ENCODE measurements around the gene NUBP2.

NUBP2 gene

GRCh38 chr16:1770328-1771187, 12.2 kb upstream of the NUBP2 start (continued):
- TF ChIP-seq ZBTB26 (tag by site-specific recombination; optimal IDR thresholded peaks at IDR 0.05) = peak; percentile 96
- TF ChIP-seq ZNF558 (tag by site-specific recombination; IDR thresholded peaks at IDR 0.05) = no peak
- peak; percentile 71 for TF ChIP-seq KLF9 (tag by site-specific recombination; IDR thresholded peaks at IDR 0.05; ENCODE audit: low read depth)
- TF ChIP-seq ZNF600 (tag by site-specific recombination; IDR thresholded peaks at IDR 0.05) = peak; percentile 61
- TF ChIP-seq ZNF324 (tag by site-specific recombination; IDR thresholded peaks at IDR 0.05) = no peak; the same call in none of the 2 replicates
- TF ChIP-seq ZNF692 (tag by site-specific recombination; IDR thresholded peaks at IDR 0.05) = no peak
- 0 out of 2 replicates have a peak, but pooled peaks have one; percentile 15 for TF ChIP-seq OVOL3 (tag by site-specific recombination; IDR thresholded peaks at IDR 0.05)
- no peak for TF ChIP-seq PRDM4 (tag by site-specific recombination; IDR thresholded peaks at IDR 0.05)
- no peak; the same call in 1 of the 2 replicates for TF ChIP-seq ZNF24 (tag by site-specific recombination; IDR thresholded peaks at IDR 0.05)
- TF ChIP-seq ZNF561 (tag by site-specific recombination; IDR thresholded peaks at IDR 0.05; ENCODE audit: borderline replicate concordance) = peak; percentile 67; the same call in 1 of the 2 replicates
- TF ChIP-seq, protein P1, sequence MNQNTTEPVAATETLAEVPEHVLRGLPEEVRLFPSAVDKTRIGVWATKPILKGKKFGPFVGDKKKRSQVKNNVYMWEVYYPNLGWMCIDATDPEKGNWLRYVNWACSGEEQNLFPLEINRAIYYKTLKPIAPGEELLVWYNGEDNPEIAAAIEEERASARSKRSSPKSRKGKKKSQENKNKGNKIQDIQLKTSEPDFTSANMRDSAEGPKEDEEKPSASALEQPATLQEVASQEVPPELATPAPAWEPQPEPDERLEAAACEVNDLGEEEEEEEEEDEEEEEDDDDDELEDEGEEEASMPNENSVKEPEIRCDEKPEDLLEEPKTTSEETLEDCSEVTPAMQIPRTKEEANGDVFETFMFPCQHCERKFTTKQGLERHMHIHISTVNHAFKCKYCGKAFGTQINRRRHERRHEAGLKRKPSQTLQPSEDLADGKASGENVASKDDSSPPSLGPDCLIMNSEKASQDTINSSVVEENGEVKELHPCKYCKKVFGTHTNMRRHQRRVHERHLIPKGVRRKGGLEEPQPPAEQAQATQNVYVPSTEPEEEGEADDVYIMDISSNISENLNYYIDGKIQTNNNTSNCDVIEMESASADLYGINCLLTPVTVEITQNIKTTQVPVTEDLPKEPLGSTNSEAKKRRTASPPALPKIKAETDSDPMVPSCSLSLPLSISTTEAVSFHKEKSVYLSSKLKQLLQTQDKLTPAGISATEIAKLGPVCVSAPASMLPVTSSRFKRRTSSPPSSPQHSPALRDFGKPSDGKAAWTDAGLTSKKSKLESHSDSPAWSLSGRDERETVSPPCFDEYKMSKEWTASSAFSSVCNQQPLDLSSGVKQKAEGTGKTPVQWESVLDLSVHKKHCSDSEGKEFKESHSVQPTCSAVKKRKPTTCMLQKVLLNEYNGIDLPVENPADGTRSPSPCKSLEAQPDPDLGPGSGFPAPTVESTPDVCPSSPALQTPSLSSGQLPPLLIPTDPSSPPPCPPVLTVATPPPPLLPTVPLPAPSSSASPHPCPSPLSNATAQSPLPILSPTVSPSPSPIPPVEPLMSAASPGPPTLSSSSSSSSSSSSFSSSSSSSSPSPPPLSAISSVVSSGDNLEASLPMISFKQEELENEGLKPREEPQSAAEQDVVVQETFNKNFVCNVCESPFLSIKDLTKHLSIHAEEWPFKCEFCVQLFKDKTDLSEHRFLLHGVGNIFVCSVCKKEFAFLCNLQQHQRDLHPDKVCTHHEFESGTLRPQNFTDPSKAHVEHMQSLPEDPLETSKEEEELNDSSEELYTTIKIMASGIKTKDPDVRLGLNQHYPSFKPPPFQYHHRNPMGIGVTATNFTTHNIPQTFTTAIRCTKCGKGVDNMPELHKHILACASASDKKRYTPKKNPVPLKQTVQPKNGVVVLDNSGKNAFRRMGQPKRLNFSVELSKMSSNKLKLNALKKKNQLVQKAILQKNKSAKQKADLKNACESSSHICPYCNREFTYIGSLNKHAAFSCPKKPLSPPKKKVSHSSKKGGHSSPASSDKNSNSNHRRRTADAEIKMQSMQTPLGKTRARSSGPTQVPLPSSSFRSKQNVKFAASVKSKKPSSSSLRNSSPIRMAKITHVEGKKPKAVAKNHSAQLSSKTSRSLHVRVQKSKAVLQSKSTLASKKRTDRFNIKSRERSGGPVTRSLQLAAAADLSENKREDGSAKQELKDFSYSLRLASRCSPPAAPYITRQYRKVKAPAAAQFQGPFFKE (tag by site-specific recombination; IDR thresholded peaks at IDR 0.05; ENCODE audit: borderline replicate concordance) = no peak
- TF ChIP-seq ZNF248 (tag by site-specific recombination; IDR thresholded peaks at IDR 0.05) = no peak
- no peak for TF ChIP-seq ZNF488 (tag by site-specific recombination; IDR thresholded peaks at IDR 0.05)
- TF ChIP-seq ZNF473 (tag by site-specific recombination; IDR thresholded peaks at IDR 0.05) = no peak
- no peak for TF ChIP-seq GLI2 (tag by site-specific recombination; IDR thresholded peaks at IDR 0.05; ENCODE audit: borderline replicate concordance, low read depth)
- TF ChIP-seq GLIS2 (tag by site-specific recombination; IDR thresholded peaks at IDR 0.05) = peak; percentile 15
- no peak for TF ChIP-seq ZNF157 (tag by site-specific recombination; IDR thresholded peaks at IDR 0.05)
- TF ChIP-seq ZNF274 (IDR thresholded peaks at IDR 0.05; ENCODE audit: low read length) = no peak
- no peak for TF ChIP-seq ZNF274 (tag by site-specific recombination; IDR thresholded peaks at IDR 0.05; ENCODE audit: borderline replicate concordance)
- no peak for TF ChIP-seq ZNF426 (tag by site-specific recombination; IDR thresholded peaks at IDR 0.05)
- TF ChIP-seq ZFHX2 (tag by site-specific recombination; conservative IDR thresholded peaks at IDR 0.05) = peak; percentile 68
- TF ChIP-seq SCRT1 (tag by site-specific recombination; IDR thresholded peaks at IDR 0.05; ENCODE audit: borderline replicate concordance) = peak; percentile 68
- no peak for TF ChIP-seq BCL11B (tag by site-specific recombination; IDR thresholded peaks at IDR 0.05; ENCODE audit: low read depth)
- TF ChIP-seq, protein P2, sequence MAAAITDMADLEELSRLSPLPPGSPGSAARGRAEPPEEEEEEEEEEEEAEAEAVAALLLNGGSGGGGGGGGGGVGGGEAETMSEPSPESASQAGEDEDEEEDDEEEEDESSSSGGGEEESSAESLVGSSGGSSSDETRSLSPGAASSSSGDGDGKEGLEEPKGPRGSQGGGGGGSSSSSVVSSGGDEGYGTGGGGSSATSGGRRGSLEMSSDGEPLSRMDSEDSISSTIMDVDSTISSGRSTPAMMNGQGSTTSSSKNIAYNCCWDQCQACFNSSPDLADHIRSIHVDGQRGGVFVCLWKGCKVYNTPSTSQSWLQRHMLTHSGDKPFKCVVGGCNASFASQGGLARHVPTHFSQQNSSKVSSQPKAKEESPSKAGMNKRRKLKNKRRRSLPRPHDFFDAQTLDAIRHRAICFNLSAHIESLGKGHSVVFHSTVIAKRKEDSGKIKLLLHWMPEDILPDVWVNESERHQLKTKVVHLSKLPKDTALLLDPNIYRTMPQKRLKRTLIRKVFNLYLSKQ (tag by site-specific recombination; IDR thresholded peaks at IDR 0.05; ENCODE audit: borderline replicate concordance) = no peak

All from HEK293 (cell line).